ENCODE measurements around the gene DMKN. TPM values are rescaled to one million over a fixed set of nuclear protein-coding genes. Genes with fewer than 3 reads are reported as not detected.
"Not testable (repeated sequence)": the region's sequence is repeated elsewhere in the genome, so short reads cannot be mapped to it uniquely, and the experiment has no call there.

The DMKN gene
- total and polyA plus RNA-seq, 2 of the 8 experiments (the other 6 are each of a cell fraction or from before 2014, with no cell fraction given), result 290 to 330 TPM

DNA sequence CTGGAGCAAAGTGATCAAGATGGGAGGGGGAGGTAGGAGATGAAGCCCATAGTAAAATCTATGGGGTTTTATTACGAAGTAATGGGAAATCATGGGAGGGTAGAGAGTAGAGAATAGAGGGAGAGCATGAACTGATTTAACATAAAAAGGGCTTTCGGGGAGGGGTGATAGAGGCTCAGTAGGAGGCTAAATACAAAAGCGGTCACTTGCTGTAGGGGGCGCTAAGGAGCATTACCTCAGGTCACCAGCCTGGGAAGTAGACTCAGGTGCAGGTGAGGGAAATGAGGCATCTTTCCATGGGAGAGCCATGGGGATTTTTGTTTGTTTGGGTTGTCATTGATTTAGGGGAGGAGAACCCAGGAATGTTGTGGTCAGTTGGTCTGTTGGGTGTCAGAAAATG, 37.3 kb downstream of the DMKN start (continued):
- TF ChIP-seq RAD21 (IDR thresholded peaks at IDR 0.05 in 1 of 2, conservative IDR thresholded peaks at IDR 0.05 in 1 of 2; ENCODE audit: low read depth in 2 of 2, low read length in 2 of 2), result peak; percentile 29 to 48; a peak in 3 of 4 replicates

- not testable (repeated sequence) for H3K4me1 ChIP-seq (replicated peaks in 1 of 4; ENCODE audit: control insufficient read depth in 3 of 4, insufficient read depth in 4 of 4, low read length in 3 of 4); H2AFZ ChIP-seq (ENCODE audit: low read length); H2BK12ac ChIP-seq (ENCODE audit: low read depth, low read length); H3K27ac ChIP-seq (ENCODE audit: low read depth, low read length); H2AK5ac ChIP-seq (ENCODE audit: low read depth, low read length); H3K27me3 ChIP-seq (replicated peaks in 1 of 4; ENCODE audit: control insufficient read depth in 3 of 4, extremely low read depth in 1 of 4, insufficient read depth in 3 of 4, low read length in 3 of 4); H2BK5ac ChIP-seq (ENCODE audit: low read depth, low read length); H3K36me3 ChIP-seq (ENCODE audit: control insufficient read depth in 2 of 4, insufficient read depth in 4 of 4, low read length in 3 of 4); FAIRE-seq; H3K18ac ChIP-seq (ENCODE audit: extremely low read depth, low read length); H4K91ac ChIP-seq (replicated peaks; ENCODE audit: insufficient read length, low read length); H3K23me2 ChIP-seq (ENCODE audit: low read depth, low read length); DNase-seq (ENCODE audit: low read depth in 1 of 2, low spot score in 2 of 2); H3K4ac ChIP-seq (replicated peaks; ENCODE audit: insufficient read length, low read depth, low read length); H2BK120ac ChIP-seq (replicated peaks; ENCODE audit: low read depth, low read length); H3K4me3 ChIP-seq (ENCODE audit: extremely low read depth in 1 of 4, insufficient read depth in 2 of 4, low read depth in 3 of 4, low read length in 4 of 4); H3K4me2 ChIP-seq (ENCODE audit: insufficient read depth in 1 of 2, low read depth in 2 of 2, low read length in 2 of 2); H2BK20ac ChIP-seq (ENCODE audit: low read length); H3K9ac ChIP-seq (replicated peaks in 1 of 4; ENCODE audit: extremely low read depth in 1 of 4, low read depth in 3 of 4, low read length in 3 of 4); H3K23ac ChIP-seq (ENCODE audit: insufficient read length); H3K79me1 ChIP-seq (ENCODE audit: low read depth, low read length); H3K14ac ChIP-seq (ENCODE audit: insufficient read length); H4K5ac ChIP-seq (ENCODE audit: insufficient read length, low read depth, low read length); H3K79me2 ChIP-seq (ENCODE audit: control insufficient read depth in 1 of 2, insufficient read depth in 2 of 2, low read length in 2 of 2); H2BK15ac ChIP-seq (ENCODE audit: low read length); H4K20me1 ChIP-seq (replicated peaks in 1 of 2; ENCODE audit: control insufficient read depth in 1 of 2, insufficient read depth in 2 of 2, low read length in 2 of 2); H3K56ac ChIP-seq (replicated peaks; ENCODE audit: insufficient read length, low read depth, low read length); H3K9me3 ChIP-seq (ENCODE audit: insufficient read depth in 2 of 2, low read depth in 1 of 2, low read length in 1 of 2); H4K8ac ChIP-seq (ENCODE audit: extremely low read depth, insufficient read depth, low read length)
- CTCF ChIA-PET (ENCODE audit: partially characterized antibody), result interaction anchor here (1.1 to 4.2 kb wide), 6 partner anchors 12 to 121 kb away, joined by 3 to 18 read pairs (median 3); no protein-coding TSS in a partner anchor
- POLR2A ChIA-PET (ENCODE audit: partially characterized antibody), result interaction anchor here (0.6 to 1.1 kb wide), 3 partner anchors 17 to 461 kb away, joined by 3 read pairs; no protein-coding TSS in a partner anchor
- WGBS, 2 experiments (ENCODE audit: extremely low coverage in 1 of 2, insufficient coverage in 1 of 2, insufficient read length in 1 of 2, insufficient replicate concordance in 2 of 2, low coverage in 1 of 2, low lambda C conversion rate in 2 of 2, missing lambda C conversion rate in 1 of 2), result 97% methylated on average over 7 of the region's 7 CpGs; no CpG with 5 or more reads in 1 of the 2 experiments
These were observed 38.9 kb downstream of the DMKN start for GRCh38 chr19:35474594-35474993.

Measured in H1 (cell line).